Measurements from ENCODE around the gene CERT1.

- TF ChIP-seq POLR2AphosphoS5 (IDR thresholded peaks at IDR 0.05) (no peak), CTCF (IDR thresholded peaks at IDR 0.05) (no peak), POLR2A (IDR thresholded peaks at IDR 0.05; ENCODE audit: low read depth) (no peak)
These were observed 154.7 kb downstream of the CERT1 start for GRCh38 chr5:75356719-75357118.

Data from esophagus muscularis mucosa (tissue), 3 donors.